Osteocyte (in vitro differentiated cells): Measurements from ENCODE around the gene PLA2G1B. TPM values are rescaled to one million over a fixed set of nuclear protein-coding genes. Genes with fewer than 3 reads are reported as not detected.

Experiments
- DNase-seq: peaks from one replicate; pipeline ENCODE4 v3.0.0; 2021; ENCODE audit warnings: mixed read lengths; ENCODE audit not compliant: unreplicated experiment; ENCODE audit errors: extremely low spot score
- H3K27ac Mint-ChIP-seq: one replicate; pipeline ENCODE4 v1.8.0; 2021; ENCODE audit warnings: mild to moderate bottlenecking, mixed read lengths; ENCODE audit not compliant: unreplicated experiment
- H3K27me3 Mint-ChIP-seq: one replicate; pipeline ENCODE4 v1.8.0; 2021; ENCODE audit warnings: mixed read lengths; ENCODE audit not compliant: unreplicated experiment
- H3K36me3 Mint-ChIP-seq: one replicate; pipeline ENCODE4 v1.8.0; 2021; ENCODE audit warnings: mixed read lengths; ENCODE audit not compliant: unreplicated experiment
- H3K4me1 Mint-ChIP-seq: one replicate; pipeline ENCODE4 v1.8.0; 2021; ENCODE audit warnings: mixed read lengths; ENCODE audit not compliant: unreplicated experiment
- H3K4me3 Mint-ChIP-seq: one replicate; pipeline ENCODE4 v1.8.0; 2021; ENCODE audit warnings: mild to moderate bottlenecking, moderate library complexity, mixed read lengths; ENCODE audit not compliant: unreplicated experiment
- H3K9me3 Mint-ChIP-seq: one replicate; pipeline ENCODE4 v1.8.0; 2021; ENCODE audit warnings: mixed read lengths; ENCODE audit not compliant: unreplicated experiment
- total RNA-seq: library from RNA; stranded (reverse); gene quantifications from 2 replicates; pipeline ENCODE4 v1.2.1, GENCODE V29; 2021
- TF ChIP-seq, protein P1 (sequence below): fragments of 200-600 bp; sonication (generic); IDR thresholded peaks from 2 replicates; pipeline ENCODE4 v1.5.0; 2021; ENCODE audit warnings: antibody characterized with exemption, mild to moderate bottlenecking, moderate library complexity

The PLA2G1B gene
- total RNA-seq, 1 donor from 2014 or later, result 0.67 TPM

DNA sequence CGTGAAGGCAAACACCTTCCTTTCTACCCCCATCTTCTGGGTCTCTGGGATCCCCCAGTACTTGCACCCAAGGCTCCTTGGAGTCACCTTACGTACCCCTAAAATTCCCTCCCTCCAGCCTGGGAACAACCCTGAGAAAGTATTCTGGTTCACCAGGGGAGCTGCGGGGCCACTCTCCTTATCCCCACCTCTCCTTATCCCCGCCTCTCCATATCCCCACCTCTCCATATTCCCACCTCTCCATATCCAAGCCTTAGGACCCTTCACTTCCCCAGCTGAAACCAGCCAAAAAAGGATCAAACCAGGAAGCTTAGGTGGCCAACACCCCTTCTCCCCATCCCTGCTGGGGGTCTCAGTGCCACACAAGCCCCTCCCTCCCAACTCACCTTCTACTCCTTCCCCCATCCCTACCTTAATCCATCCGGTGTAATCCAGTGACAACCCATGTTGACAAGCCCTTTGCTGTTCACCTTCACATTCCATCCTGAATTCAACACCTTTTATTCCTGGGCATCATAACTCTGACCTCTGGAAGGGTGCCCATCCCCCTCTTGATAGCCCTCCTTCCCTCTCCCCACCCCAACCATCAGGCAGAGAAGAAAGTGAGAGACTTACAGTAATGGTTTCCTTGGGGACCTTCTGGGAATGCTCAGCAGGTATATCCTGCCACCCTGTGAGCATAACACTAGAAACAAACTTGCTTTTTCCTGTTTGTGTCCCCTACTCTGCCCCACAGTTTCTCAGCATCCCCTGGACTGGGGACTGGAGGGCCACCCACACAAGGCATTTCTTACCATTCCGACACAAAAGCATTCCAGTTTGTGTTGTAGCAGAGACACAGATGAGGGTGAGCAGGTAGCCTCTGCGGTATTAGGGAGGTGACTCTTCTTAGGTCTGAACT, 43.0 kb upstream of the PLA2G1B start:
- DNase-seq, result no peak
- TF ChIP-seq, protein P1, sequence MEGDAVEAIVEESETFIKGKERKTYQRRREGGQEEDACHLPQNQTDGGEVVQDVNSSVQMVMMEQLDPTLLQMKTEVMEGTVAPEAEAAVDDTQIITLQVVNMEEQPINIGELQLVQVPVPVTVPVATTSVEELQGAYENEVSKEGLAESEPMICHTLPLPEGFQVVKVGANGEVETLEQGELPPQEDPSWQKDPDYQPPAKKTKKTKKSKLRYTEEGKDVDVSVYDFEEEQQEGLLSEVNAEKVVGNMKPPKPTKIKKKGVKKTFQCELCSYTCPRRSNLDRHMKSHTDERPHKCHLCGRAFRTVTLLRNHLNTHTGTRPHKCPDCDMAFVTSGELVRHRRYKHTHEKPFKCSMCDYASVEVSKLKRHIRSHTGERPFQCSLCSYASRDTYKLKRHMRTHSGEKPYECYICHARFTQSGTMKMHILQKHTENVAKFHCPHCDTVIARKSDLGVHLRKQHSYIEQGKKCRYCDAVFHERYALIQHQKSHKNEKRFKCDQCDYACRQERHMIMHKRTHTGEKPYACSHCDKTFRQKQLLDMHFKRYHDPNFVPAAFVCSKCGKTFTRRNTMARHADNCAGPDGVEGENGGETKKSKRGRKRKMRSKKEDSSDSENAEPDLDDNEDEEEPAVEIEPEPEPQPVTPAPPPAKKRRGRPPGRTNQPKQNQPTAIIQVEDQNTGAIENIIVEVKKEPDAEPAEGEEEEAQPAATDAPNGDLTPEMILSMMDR, result no peak
- Mint-ChIP-seq H3K27me3 (peaks cover 73% of the 10 kb centered on the region), H3K9me3 (no peaks in the 10 kb centered on the region), H3K4me1 (peaks cover 15% of the 10 kb centered on the region), H3K36me3 (no peaks in the 10 kb centered on the region), H3K27ac (no peak overlapping the region), H3K4me3 (peak overlapping the region; percentile 72)

DNA sequence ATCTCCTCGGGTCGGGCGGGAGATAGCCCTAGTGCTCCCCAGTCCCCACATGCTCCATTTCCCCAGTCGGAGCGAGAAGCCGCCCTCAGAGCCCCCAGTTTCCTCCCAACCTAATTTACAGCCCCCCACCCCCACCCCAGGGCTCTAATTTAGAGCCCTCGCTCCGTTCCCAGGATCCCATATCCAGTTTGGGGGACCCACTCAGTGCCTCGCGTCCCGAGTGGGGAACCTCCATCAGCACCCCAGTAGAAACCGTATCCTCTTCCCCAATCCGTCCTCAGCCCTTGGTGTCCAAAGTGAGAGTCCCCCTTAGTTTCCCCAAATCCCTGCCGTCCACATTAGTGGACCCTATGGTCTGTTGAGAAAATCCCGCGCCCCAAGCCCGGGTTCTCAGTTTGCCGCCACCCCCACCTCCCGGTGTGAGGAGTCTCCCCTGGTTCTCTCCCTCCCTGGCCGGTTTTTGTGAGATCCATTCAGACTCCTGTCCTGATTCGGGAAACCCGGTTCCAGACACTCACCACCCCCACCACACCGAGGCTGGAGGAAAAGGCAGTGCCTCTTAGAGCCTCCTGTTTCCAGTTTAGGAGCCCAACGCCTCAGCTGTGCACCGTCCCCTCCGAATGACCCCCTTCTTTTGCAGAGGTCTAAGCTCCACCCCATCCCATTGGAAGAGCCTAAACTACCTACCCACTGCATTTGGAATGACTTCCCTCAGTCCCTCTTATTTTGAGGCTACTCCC, 42.2 kb upstream of the PLA2G1B start:
- Mint-ChIP-seq H3K9me3 (no peaks in the 10 kb centered on the region), H3K27me3 (peaks cover 68% of the 10 kb centered on the region), H3K36me3 (no peaks in the 10 kb centered on the region), H3K4me1 (peaks cover 15% of the 10 kb centered on the region), H3K27ac (no peak overlapping the region), H3K4me3 (peak overlapping the region; percentile 72)
- DNase-seq, result no peak
- TF ChIP-seq, protein P1, result no peak

DNA sequence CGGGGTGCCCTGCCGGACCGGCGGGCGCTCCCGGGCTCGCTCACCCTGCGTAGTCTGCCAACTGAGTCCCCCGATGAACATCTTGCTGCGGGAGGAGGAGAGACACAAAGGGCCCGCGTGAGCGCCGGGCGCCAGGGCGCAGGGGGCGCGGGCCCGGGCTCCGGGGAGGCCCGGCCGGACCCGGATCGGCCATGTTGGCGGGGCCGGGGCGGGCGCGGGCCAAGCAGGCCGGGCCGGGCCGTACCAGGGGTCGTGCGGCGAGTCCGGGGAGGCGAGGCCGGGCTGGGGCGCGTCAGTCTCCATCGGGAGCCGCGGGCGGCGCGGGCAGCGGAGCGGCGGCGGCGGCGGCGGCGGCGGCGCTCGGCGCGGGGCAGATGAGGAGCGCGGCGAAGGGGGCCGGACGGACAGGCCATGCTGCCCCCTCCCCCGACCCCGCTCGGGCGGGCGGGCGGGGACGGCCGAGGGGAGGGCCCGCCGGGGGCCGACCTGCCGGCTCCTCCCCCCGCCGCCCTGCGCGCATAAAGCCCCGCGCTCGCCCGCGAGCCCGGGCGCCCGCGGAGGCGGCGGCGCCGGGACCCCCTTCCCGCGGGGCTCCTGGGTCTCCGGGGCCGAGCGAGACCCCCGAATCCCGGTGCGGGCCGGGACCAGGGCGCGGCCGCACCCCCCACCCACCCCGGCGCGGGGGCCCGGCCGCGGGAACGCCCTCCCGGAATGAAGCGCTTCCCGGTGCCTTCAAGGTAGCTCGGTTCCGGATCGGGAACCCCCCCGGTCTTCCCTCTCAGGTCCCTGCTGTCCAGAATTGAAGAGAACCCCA, 41.4 kb upstream of the PLA2G1B start, which contains the start of gene MSI1:
TSS of gene MSI1 (minus strand) at position 376 of the 814 bp plus-strand sequence. CDS start at position 303, 73 bp downstream.
- peaks cover 62% of the 10 kb centered on the region for H3K27me3 Mint-ChIP-seq
- peak within 1 kb of the TSS; percentile 72 for H3K4me3 Mint-ChIP-seq
- no peaks in the 10 kb centered on the region for H3K36me3 Mint-ChIP-seq
- DNase-seq, result no peak
- H3K27ac Mint-ChIP-seq, result no peak within 1 kb of the TSS
- no peaks in the 10 kb centered on the region for H3K9me3 Mint-ChIP-seq
- H3K4me1 Mint-ChIP-seq, result peaks cover 15% of the 10 kb centered on the region
- TF ChIP-seq, protein P1, result no peak

DNA sequence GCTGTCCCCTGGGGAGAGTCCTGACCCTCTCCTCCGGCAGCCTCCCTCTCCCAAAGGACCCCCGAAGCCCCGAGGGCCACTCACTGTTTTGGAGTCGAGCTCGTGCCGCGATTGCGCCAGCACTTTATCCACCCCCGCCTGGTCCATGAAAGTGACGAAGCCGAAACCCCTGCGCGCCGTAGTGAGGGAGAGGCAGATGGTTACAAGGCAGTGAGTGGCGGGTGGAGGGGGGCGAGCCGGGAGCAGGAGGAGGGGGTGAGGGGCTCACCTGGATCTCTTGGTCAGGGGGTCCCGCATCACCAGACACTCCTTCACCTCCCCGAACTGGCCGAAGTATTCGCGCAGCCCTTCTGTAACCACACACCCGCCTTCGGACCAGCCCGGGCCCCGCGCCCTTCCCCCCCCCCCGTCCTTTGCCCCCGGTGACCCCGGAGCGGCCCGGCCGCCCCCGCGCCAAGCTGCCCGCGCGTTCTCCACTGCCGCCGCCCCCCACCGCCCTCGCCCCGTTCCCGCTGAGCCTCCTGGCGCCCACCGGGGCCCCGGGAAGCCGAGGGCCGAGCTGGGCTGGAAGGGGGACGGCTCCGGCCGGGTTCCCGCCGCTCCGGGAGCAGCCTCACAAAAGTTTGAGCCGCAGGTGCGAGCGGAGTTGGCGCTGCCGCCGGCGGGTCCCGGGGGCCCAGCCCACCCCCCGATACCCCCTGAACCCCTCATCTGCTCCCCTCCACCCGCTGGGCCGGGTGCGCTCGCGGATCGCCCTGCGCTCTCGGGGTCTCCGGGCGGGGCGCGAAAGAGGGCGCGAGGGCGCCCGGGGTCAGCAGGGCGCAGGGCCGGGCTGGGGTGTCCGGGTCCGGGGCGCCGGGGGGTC, 40.6 kb upstream of the PLA2G1B start:
- Mint-ChIP-seq H3K4me1 (peaks cover 17% of the 10 kb centered on the region), H3K9me3 (no peaks in the 10 kb centered on the region), H3K27me3 (peaks cover 57% of the 10 kb centered on the region), H3K4me3 (peak overlapping the region; percentile 57), H3K36me3 (no peaks in the 10 kb centered on the region), H3K27ac (no peak overlapping the region)
- TF ChIP-seq, protein P1, result no peak
- no peak for DNase-seq
